Sigmoid colon (tissue), 7 donors: ENCODE measurements around the gene HOXD12. TPM values are rescaled to one million over a fixed set of nuclear protein-coding genes. Genes with fewer than 3 reads are reported as not detected.

ENCODE experiments used
- DNase-seq: peaks from one replicate; pipeline ENCODE4 v3.0.0-alpha.2; 2019
- H3K27ac ChIP-seq, 4 donors: fragments of 200-600 bp; sonication (generic); one replicate each; pipeline ENCODE4 v1.5.1; 2016 to 2019; ENCODE audit warnings: mild to moderate bottlenecking in 1 of 4
- H3K27me3 ChIP-seq, 3 donors: fragments of 200-600 bp; sonication (generic); one replicate each; pipeline ENCODE4 v1.5.1; 2019; ENCODE audit warnings: mild to moderate bottlenecking in 1 of 3
- H3K36me3 ChIP-seq, 4 donors: fragments of 200-600 bp; sonication (generic); one replicate each; pipeline ENCODE4 v1.5.1; 2016 to 2019
- H3K4me1 ChIP-seq, 4 donors: fragments of 200-600 bp; sonication (generic); one replicate each; pipeline ENCODE4 v1.5.1; 2017 to 2019
- H3K4me3 ChIP-seq, 4 donors: fragments of 200-600 bp; sonication (generic); one replicate each; pipeline ENCODE4 v1.5.1; 2017 to 2019; ENCODE audit warnings: mild to moderate bottlenecking in 2 of 4, moderate library complexity in 1 of 4
- H3K9me3 ChIP-seq, 4 donors: fragments of 200-600 bp in 3 of 4; sonication (generic) in 3 of 4; one replicate each; pipeline versions ENCODE4 v1.5.1 to v1.6.1; 2013 to 2019
- EP300 ChIP-seq, 4 donors: sonication (generic); formaldehyde crosslinking; IDR thresholded peaks; one replicate each; pipeline ENCODE4 v1.6.1; 2017; ENCODE audit warnings: antibody characterized with exemption in 4 of 4
- POLR2A ChIP-seq, 2 donors: fragments of 450-650 bp; IDR thresholded peaks; one replicate each; pipeline ENCODE4 v1.6.1; 2016; ENCODE audit warnings: antibody characterized with exemption in 2 of 2, mild to moderate bottlenecking in 2 of 2, moderate library complexity in 2 of 2
- POLR2AphosphoS5 ChIP-seq, 4 donors: sonication (generic); formaldehyde crosslinking; IDR thresholded peaks; one replicate each; pipeline ENCODE4 v1.6.1; 2017; ENCODE audit warnings: antibody characterized with exemption in 4 of 4
- WGBS, 2 donors: extraction: QIAGEN DNeasy Blood & Tissue Kit; methylation state at CpG; one replicate each; pipeline ENCODE4 v1.1.7; 2013; 5-methylcytosine and 5-hydroxymethylcytosine counted together
- intact Hi-C: fragments of 100-400 bp; cut with DNase I; formaldehyde crosslinking; loops from one replicate; pipeline ENCODE4 v1.15.1; 2023
- polyA plus RNA-seq, 3 donors: library from polyadenylated mRNA; stranded (reverse); fragments of 200-250 nt; gene quantifications; one replicate each; pipeline ENCODE4 v1.2.3, GENCODE V29; 2013
- total RNA-seq, 4 donors: library from RNA; depleted of rRNA; stranded (reverse); fragments of >200 nt; gene quantifications; one replicate each; pipeline ENCODE4 v1.1.0, GENCODE V29; 2016
- TF ChIP-seq, protein P1 (sequence below), 4 experiments: fragments of 450-650 bp in 3 of 4; fragments of 200-600 bp in 1 of 4; IDR thresholded peaks; one replicate each; pipeline ENCODE4 v1.5.1; 2016 to 2019; ENCODE audit warnings: antibody characterized with exemption in 4 of 4, mild to moderate bottlenecking in 3 of 4, moderate library complexity in 2 of 4
- donor health status: healthy with polysubstance abuse.
- donor health status: Bipolar disorder and iron deficiency.
- donor health status: healthy.

Gene HOXD12
- total and polyA plus RNA-seq, 7 donors: 0.15 to 1.8 (median 1.5) TPM; not detected in 3

DNA sequence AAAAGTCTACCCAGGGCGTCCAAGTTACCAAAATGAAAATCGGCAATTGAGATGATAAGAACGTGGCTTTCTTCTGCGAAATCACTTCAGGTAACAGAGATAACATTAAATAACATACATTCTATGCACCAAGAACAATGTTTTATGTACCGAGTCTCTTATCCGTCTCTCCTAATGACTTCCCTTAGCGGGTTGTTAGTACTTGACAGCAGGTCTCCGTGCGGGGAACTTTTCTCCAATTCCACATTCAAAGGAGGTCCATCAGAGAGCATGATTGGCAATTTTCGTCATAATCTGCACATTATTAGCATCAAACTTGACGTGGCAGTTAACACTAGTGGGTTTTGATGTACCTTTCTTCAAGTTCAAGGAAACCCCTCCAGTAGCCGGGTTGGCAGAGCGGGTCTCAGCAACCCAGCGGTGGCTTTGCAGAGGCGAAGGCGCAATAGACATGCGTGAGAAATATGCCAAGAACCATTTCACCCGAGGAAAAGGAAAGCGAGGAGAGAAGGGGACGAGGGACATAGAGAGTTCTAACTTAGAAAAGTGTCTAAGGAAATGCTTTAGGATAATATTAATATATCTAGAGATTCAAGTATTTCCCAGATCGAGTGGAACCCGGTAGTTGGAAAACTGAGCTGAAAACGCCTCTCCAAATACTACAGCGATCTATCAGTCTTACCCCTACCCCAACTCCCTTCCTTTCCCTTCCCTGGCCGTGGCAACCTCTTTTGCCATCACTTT lies 20.9 kb upstream of the HOXD12 start:
- Histone ChIP-seq H3K9me3 (peaks cover 0 to 8% (median 0%) of the 10 kb centered on the region in 4 donors), H3K27me3 (peaks cover 51 to 98% (median 52%) of the 10 kb centered on the region in 3 donors), H3K36me3 (no peaks in the 10 kb centered on the region), H3K4me1 (peaks cover 0 to 34% (median 17%) of the 10 kb centered on the region in 4 donors), H3K4me3 (peak overlapping the region; percentile 26 to 54 (median 50)), H3K27ac (peak overlapping the region in 3 of 4 donors; percentile 92 to 96 (median 94))
- no peak for DNase-seq
- intact Hi-C loops: loop anchor here (5.0 kb wide), 2 partner anchors 136 to 221 kb away; no protein-coding TSS in a partner anchor
- peak in 1 of 4 donors; percentile 5 for TF ChIP-seq POLR2AphosphoS5 (IDR thresholded peaks at IDR 0.05)
- TF ChIP-seq EP300 (IDR thresholded peaks at IDR 0.05): no peak
- TF ChIP-seq, protein P1, sequence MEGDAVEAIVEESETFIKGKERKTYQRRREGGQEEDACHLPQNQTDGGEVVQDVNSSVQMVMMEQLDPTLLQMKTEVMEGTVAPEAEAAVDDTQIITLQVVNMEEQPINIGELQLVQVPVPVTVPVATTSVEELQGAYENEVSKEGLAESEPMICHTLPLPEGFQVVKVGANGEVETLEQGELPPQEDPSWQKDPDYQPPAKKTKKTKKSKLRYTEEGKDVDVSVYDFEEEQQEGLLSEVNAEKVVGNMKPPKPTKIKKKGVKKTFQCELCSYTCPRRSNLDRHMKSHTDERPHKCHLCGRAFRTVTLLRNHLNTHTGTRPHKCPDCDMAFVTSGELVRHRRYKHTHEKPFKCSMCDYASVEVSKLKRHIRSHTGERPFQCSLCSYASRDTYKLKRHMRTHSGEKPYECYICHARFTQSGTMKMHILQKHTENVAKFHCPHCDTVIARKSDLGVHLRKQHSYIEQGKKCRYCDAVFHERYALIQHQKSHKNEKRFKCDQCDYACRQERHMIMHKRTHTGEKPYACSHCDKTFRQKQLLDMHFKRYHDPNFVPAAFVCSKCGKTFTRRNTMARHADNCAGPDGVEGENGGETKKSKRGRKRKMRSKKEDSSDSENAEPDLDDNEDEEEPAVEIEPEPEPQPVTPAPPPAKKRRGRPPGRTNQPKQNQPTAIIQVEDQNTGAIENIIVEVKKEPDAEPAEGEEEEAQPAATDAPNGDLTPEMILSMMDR (IDR thresholded peaks at IDR 0.05): no peak
- TF ChIP-seq POLR2A (IDR thresholded peaks at IDR 0.05): no peak
- 12 to 13% methylated on average over 25 of the region's 25 CpGs for WGBS, 2 donors

DNA sequence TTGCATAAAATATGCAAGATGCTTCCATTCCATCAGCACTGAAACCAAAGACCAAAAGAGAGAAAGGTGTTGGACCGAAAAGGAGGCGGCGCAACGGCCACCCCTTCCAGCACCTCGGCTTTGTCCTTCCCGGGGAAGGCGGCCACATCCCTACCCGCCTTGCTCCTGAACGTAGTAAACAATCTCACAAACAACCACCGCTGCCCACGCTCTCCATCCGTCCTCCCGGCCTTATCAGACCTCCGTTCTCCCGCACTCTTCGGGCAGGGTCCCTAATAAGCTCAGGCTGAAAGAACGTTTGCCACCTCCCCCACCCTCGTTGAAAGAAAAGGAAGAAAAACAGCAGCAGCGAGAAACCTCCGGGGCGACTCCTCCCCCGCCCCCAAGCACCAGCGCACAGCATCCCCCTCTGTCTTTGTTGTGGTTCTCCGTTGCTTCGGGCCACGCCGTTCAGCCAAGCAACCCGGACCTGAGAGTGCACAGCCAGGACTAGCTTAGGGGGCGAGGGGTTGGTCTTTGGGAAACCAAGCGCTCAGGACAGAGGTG lies 20.2 kb upstream of the HOXD12 start:
- Histone ChIP-seq H3K27me3 (peaks cover 49 to 98% (median 55%) of the 10 kb centered on the region in 3 donors), H3K27ac (peak overlapping the region in 3 of 4 donors; percentile 92 to 96 (median 94)), H3K4me3 (peak overlapping the region; percentile 26 to 54 (median 50)), H3K4me1 (peaks cover 0 to 34% (median 17%) of the 10 kb centered on the region in 4 donors), H3K36me3 (no peaks in the 10 kb centered on the region), H3K9me3 (peaks cover 0 to 8% (median 0%) of the 10 kb centered on the region in 4 donors)
- DNase-seq: no peak
- 6 to 7% methylated on average over 30 of the region's 30 CpGs for WGBS, 2 donors
- intact Hi-C loops: loop anchor here (5.0 kb wide), 2 partner anchors 137 to 222 kb away; no protein-coding TSS in a partner anchor
- TF ChIP-seq, protein P1 (IDR thresholded peaks at IDR 0.05): no peak
- TF ChIP-seq EP300 (IDR thresholded peaks at IDR 0.05) (no peak), POLR2A (IDR thresholded peaks at IDR 0.05) (no peak), POLR2AphosphoS5 (IDR thresholded peaks at IDR 0.05) (no peak)

DNA sequence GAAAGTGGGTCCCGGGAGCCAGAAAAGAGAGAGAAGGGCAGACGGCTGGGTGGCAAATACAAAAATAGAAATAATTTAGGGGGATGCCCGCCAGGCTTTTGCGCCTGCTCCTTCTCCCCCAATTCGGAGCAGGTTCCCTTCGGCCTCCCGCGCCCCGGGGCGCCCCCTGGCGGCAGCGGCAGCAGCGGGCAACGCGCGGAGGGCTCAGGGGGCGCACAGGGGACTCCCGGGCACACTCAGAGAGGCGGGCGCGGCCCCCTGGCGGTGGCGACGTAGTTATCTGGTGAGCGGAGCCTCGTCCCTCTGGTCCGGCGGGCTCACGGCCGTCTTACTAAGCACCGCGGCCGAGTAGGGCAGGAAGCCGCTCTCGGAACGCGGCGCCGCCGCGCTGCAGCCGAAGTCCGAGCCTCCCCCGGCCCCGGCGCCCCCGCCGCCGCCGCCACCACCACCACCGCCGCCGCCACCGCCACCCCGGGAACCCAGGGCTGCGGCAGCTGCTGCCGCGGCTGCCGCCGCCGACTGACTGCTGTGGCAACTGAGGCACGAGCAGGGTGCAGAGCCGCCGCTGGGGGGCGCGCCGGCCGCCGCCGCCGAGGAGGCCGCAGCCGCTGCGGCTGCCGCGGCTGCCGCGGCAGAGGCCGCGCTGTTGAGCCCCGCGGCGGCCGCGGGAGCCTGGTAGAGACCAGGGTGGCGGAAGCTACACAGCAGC lies 19.6 kb upstream of the HOXD12 start:
- peak overlapping the region in 3 of 4 donors; percentile 92 to 96 (median 94) for H3K27ac ChIP-seq
- peaks cover 0 to 8% (median 0%) of the 10 kb centered on the region in 4 donors for H3K9me3 ChIP-seq
- no peak for DNase-seq
- intact Hi-C loops: loop anchor here (1.0 to 5.0 kb wide), 5 partner anchors 17 to 391 kb away; partner anchors contain the start of gene LNPK
- WGBS, 2 donors: 1 to 2% methylated on average over 86 of the region's 86 CpGs
- H3K36me3 ChIP-seq: no peaks in the 10 kb centered on the region
- H3K4me3 ChIP-seq: peak overlapping the region; percentile 32 to 54 (median 50)
- peaks cover 0 to 39% (median 21%) of the 10 kb centered on the region in 4 donors for H3K4me1 ChIP-seq
- H3K27me3 ChIP-seq: peaks cover 47 to 98% (median 53%) of the 10 kb centered on the region in 3 donors
- TF ChIP-seq, protein P1 (IDR thresholded peaks at IDR 0.05): peak; percentile 75 to 97 (median 82)
- no peak for TF ChIP-seq POLR2A (IDR thresholded peaks at IDR 0.05)

DNA sequence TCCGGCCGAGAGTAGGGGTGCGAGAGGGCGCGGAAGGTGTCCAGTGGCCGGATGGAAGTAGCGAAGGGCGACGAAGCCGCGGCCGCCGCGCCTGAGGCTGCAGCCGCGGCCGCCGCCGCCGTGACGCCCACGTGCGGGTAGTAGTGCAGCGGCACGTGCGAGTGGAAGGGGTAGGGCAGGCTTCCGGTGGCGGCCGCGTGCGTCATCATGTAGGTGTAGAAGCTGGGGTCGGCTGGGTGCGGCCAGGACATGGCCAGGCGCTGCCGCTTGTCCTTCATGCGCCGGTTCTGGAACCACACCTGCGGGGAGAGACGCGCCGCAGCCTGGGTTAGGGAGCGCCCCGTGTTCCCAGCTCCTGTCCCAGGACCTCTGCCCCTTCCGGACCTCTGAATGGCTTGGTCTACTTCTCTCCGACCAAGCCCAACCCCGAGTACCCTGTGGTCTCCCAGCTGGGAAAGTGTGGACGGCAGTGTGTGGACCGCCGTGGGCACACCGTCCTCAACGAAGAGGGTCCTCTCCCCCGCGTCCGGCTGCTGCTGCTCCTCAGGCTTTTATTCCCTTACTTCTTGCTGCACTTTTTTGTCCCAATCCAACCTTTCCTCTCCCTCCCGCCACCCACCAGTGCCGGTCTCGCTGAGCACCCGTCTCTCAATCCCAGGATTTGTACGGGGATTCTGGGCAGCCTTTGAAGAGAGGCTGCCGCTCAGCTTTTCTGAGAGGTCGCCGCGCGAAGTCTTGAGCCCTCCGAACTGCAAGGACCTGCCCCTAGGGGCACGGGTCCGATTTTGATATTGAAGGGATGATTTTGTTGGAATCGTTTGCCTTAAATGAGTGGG lies 18.8 kb upstream of the HOXD12 start:
- H3K9me3 ChIP-seq: peaks cover 0 to 8% (median 0%) of the 10 kb centered on the region in 4 donors
- H3K36me3 ChIP-seq: no peaks in the 10 kb centered on the region
- peak; percentile 46 to 73 for TF ChIP-seq POLR2A (IDR thresholded peaks at IDR 0.05)
- peak in 1 of 4 donors; percentile 40 for TF ChIP-seq EP300 (IDR thresholded peaks at IDR 0.05)
- TF ChIP-seq, protein P1 (IDR thresholded peaks at IDR 0.05): no peak
- peak; percentile 80 to 91 (median 82) for TF ChIP-seq POLR2AphosphoS5 (IDR thresholded peaks at IDR 0.05)
- peak; percentile 90 for DNase-seq
- H3K27ac ChIP-seq: peak overlapping the region in 3 of 4 donors; percentile 92 to 96 (median 94)
- H3K4me3 ChIP-seq: peak overlapping the region; percentile 32 to 54 (median 50)
- intact Hi-C loops: loop anchor here (1.0 to 2.0 kb wide), 3 partner anchors 16 to 391 kb away; partner anchors contain the start of gene LNPK
- WGBS, 2 donors: 7% methylated on average over 68 of the region's 68 CpGs
- peaks cover 52 to 98% (median 61%) of the 10 kb centered on the region in 3 donors for H3K27me3 ChIP-seq
- peaks cover 0 to 46% (median 28%) of the 10 kb centered on the region in 4 donors for H3K4me1 ChIP-seq
